CD4-positive, alpha-beta T cell (primary cell): ENCODE data around the gene QSOX1. TPM values are rescaled to one million over a fixed set of nuclear protein-coding genes. Genes with fewer than 3 reads are reported as not detected.

Source experiments
- ATAC-seq: fragments of 200-7000 bp; cut with Tn5 transposase; one replicate; pipeline ENCODE4 v1.10.0; 2022; ENCODE audit warnings: mild to moderate bottlenecking; ENCODE audit not compliant: poor library complexity
- CTCF ChIA-PET: fragments of 350-600 bp; sonication (Branson Sonifier 250); formaldehyde crosslinking; loops from one replicate; lab custom pipeline; 2021; ENCODE audit warnings: antibody characterized with exemption, inconsistent platforms; lab: Charles Lee
- POLR2A ChIA-PET: fragments of 350-600 bp; sonication (Branson Sonifier 250); formaldehyde crosslinking; loops from one replicate; lab custom pipeline; 2021; ENCODE audit warnings: antibody characterized with exemption, inconsistent platforms; lab: Charles Lee
- DNase-seq, 14 experiments: peaks; one replicate each; pipeline ENCODE4 v3.0.0-alpha.2; 2013 to 2020; ENCODE audit warnings: mixed read lengths in 2 of 14
- H3K27ac ChIP-seq, 2 donors: one replicate each; pipeline versions ENCODE4 v1.5.1 to v1.7.0; 2013; ENCODE audit warnings: low read length in 2 of 2, low read depth in 1 of 2, mild to moderate bottlenecking in 1 of 2
- H3K27me3 ChIP-seq, 2 experiments: 1 replicate in 1 of 2; 2 replicates in 1 of 2; pipeline versions ENCODE4 v1.6.1 to v1.7.0; 2013; ENCODE audit warnings: low read length in 2 of 2, control low read depth in 1 of 2, mild to moderate bottlenecking in 1 of 2, moderate library complexity in 1 of 2; ENCODE audit not compliant: insufficient read depth in 2 of 2, control insufficient read depth in 1 of 2
- H3K36me3 ChIP-seq: one replicate; pipeline ENCODE4 v1.6.1; 2013; ENCODE audit warnings: low read length, control low read depth; ENCODE audit not compliant: insufficient read depth
- H3K4me1 ChIP-seq: one replicate; pipeline ENCODE4 v1.6.1; 2013; ENCODE audit warnings: low read length, control low read depth; ENCODE audit not compliant: insufficient read depth
- H3K4me3 ChIP-seq: one replicate; pipeline ENCODE4 v1.5.1; 2013; ENCODE audit warnings: mild to moderate bottlenecking, low read length, moderate library complexity
- H3K9me3 ChIP-seq, 2 experiments: 1 replicate in 1 of 2; 2 replicates in 1 of 2; pipeline versions ENCODE4 v1.6.1 to v1.7.0; 2013; ENCODE audit warnings: low read length in 2 of 2, mild to moderate bottlenecking in 2 of 2, control low read depth in 1 of 2, moderate library complexity in 1 of 2; ENCODE audit not compliant: control insufficient read depth in 1 of 2, insufficient read depth in 1 of 2
- H3K27ac Mint-ChIP-seq: one replicate; pipeline ENCODE4 v1.8.0; 2020; ENCODE audit warnings: mixed read lengths
- H3K27me3 Mint-ChIP-seq: one replicate; pipeline ENCODE4 v1.8.0; 2021; ENCODE audit warnings: mixed read lengths
- H3K36me3 Mint-ChIP-seq: one replicate; pipeline ENCODE4 v1.8.0; 2021; ENCODE audit warnings: low read depth, mixed read lengths
- H3K4me1 Mint-ChIP-seq: one replicate; pipeline ENCODE4 v1.8.0; 2021; ENCODE audit warnings: low read depth, mixed read lengths
- H3K4me3 Mint-ChIP-seq: one replicate; pipeline ENCODE4 v1.8.0; 2020; ENCODE audit warnings: mild to moderate bottlenecking, mixed read lengths
- H3K9me3 Mint-ChIP-seq: one replicate; pipeline ENCODE4 v1.8.0; 2020; ENCODE audit warnings: mixed read lengths
- intact Hi-C, 2 experiments: fragments of 100-400 bp; cut with DNase I in 1 of 2; cut with micrococcal nuclease in 1 of 2; formaldehyde crosslinking; loops; one replicate each; pipeline versions ENCODE4 v1.15.1 to v1.9.0; 2023 to 2025; cut with DNase I, micrococcal nuclease
- total RNA-seq, 174 experiments: library from RNA in 2 of 174; stranded (reverse) in 2 of 174; gene quantifications; one replicate each; pipeline ENCODE4 v1.2.3 and lab custom pipeline; 2021 to 2026
- TF ChIP-seq, protein P1 (sequence below): fragments of 200-600 bp; IDR thresholded peaks from one replicate; pipeline ENCODE4 v1.8.0; 2022; ENCODE audit warnings: antibody characterized with exemption, mild to moderate bottlenecking

Gene QSOX1
- total RNA-seq, 2 experiments from 2014 or later: 13.7 to 14.3 TPM

- CTCF ChIA-PET: interaction anchor here (0.5 kb wide), 1 partner anchor 9 kb away, joined by 3 read pairs; no protein-coding TSS in a partner anchor
- POLR2A ChIA-PET: no interaction called here
Observed at GRCh38 chr1:180152588-180152987, 2.1 kb upstream of the QSOX1 start.

DNA sequence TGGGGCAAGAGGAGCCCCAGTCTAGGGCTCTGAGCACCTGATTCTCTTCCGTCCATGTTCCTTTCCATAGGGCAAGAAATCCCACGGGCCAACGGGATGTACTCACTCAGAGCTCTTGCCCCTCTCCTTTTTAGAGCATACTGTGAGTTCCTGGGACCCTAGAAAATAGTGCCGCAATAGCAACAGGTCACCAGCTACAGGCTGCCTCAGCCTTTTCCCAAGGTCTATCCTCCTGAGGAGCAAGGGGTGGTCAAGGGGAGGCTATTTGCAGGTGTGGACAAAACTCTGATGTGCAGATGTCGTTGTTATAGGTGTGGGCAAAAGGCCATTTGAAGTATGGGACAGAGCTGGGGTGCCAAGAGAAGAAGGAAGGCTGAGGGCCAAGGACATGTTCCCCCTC, 1.6 kb upstream of the QSOX1 start:
- CTCF ChIA-PET: interaction anchor here (0.5 kb wide), 1 partner anchor 10 kb away, joined by 3 read pairs; no protein-coding TSS in a partner anchor
- intact Hi-C loops: loop anchor here (2.0 to 10.0 kb wide), 9 partner anchors 196 to 1882 kb away; partner anchors contain the start of genes AXDND1 (in 1 of the 2), FAM20B (in 1 of the 2), SOAT1 (in 1 of the 2) and STX6 (in 1 of the 2)
- POLR2A ChIA-PET: interaction anchor here (2.1 to 2.5 kb wide), 2 partner anchors 270 to 350 kb away, joined by 7 to 23 read pairs; partner anchors contain the start of genes ACBD6 and TOR1AIP1

More at GRCh38 chr1:180152588-180152987, 2.1 kb upstream of the QSOX1 start:
- no peaks in the 10 kb centered on the region for H3K9me3 Mint-ChIP-seq
- no peak for ATAC-seq
- H3K36me3 Mint-ChIP-seq: peaks cover 8% of the 10 kb centered on the region
- peaks cover 21% of the 10 kb centered on the region for H3K4me1 Mint-ChIP-seq
- Histone ChIP-seq H3K9me3 (no peaks in the 10 kb centered on the region), H3K4me1 (peaks cover 24% of the 10 kb centered on the region), H3K27ac (no peak overlapping the region), H3K36me3 (no peaks in the 10 kb centered on the region), H3K27me3 (no peaks in the 10 kb centered on the region), H3K4me3 (no peak overlapping the region)
- no peaks in the 10 kb centered on the region for H3K27me3 Mint-ChIP-seq
- no peak for DNase-seq
- H3K27ac Mint-ChIP-seq: no peak overlapping the region
- intact Hi-C loops: loop anchor here (2.0 to 10.0 kb wide), 9 partner anchors 196 to 1882 kb away; partner anchors contain the start of genes AXDND1 (in 1 of the 2), FAM20B (in 1 of the 2), SOAT1 (in 1 of the 2) and STX6 (in 1 of the 2)
- TF ChIP-seq, protein P1, sequence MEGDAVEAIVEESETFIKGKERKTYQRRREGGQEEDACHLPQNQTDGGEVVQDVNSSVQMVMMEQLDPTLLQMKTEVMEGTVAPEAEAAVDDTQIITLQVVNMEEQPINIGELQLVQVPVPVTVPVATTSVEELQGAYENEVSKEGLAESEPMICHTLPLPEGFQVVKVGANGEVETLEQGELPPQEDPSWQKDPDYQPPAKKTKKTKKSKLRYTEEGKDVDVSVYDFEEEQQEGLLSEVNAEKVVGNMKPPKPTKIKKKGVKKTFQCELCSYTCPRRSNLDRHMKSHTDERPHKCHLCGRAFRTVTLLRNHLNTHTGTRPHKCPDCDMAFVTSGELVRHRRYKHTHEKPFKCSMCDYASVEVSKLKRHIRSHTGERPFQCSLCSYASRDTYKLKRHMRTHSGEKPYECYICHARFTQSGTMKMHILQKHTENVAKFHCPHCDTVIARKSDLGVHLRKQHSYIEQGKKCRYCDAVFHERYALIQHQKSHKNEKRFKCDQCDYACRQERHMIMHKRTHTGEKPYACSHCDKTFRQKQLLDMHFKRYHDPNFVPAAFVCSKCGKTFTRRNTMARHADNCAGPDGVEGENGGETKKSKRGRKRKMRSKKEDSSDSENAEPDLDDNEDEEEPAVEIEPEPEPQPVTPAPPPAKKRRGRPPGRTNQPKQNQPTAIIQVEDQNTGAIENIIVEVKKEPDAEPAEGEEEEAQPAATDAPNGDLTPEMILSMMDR: no peak
- H3K4me3 Mint-ChIP-seq: peak overlapping the region; percentile 46

GRCh38 chr1:180154003-180154324, 705 bp upstream of the QSOX1 start:
- peaks cover 27% of the 10 kb centered on the region for H3K4me1 ChIP-seq
- intact Hi-C loops: loop anchor here (10.0 kb wide), 8 partner anchors 269 to 1881 kb away; partner anchors contain the start of genes AXDND1 (in 1 of the 2), FAM20B (in 1 of the 2), SOAT1 (in 1 of the 2) and STX6 (in 1 of the 2)
- H3K27ac Mint-ChIP-seq: peak overlapping the region; percentile 10
- ChIA-PET CTCF (interaction anchor here (0.6 kb wide), 1 partner anchor 339 kb away, joined by 3 read pairs; no protein-coding TSS in a partner anchor), POLR2A (interaction anchor here (0.8 to 2.5 kb wide), 5 partner anchors 9 to 349 kb away, joined by 4 to 23 read pairs (median 7); partner anchors contain the start of genes ACBD6, CEP350 and TOR1AIP1)
- DNase-seq (peak in 1 of 14 experiments; percentile 35), ATAC-seq (no peak)
- H3K4me3 ChIP-seq: peak overlapping the region; percentile 90
- H3K9me3 Mint-ChIP-seq: no peaks in the 10 kb centered on the region
- H3K36me3 Mint-ChIP-seq: peaks cover 8% of the 10 kb centered on the region
- peak overlapping the region in 1 of 2 donors; percentile 19 for H3K27ac ChIP-seq
- H3K4me1 Mint-ChIP-seq: peaks cover 28% of the 10 kb centered on the region
- TF ChIP-seq, protein P1: no peak
- no peaks in the 10 kb centered on the region for H3K27me3 ChIP-seq
- peak overlapping the region; percentile 86 for H3K4me3 Mint-ChIP-seq
- H3K27me3 Mint-ChIP-seq: no peaks in the 10 kb centered on the region
- H3K9me3 ChIP-seq: no peaks in the 10 kb centered on the region
- no peaks in the 10 kb centered on the region for H3K36me3 ChIP-seq

More for the DNA sequence above, 1.6 kb upstream of the QSOX1 start:
- no peaks in the 10 kb centered on the region for H3K9me3 ChIP-seq
- peaks cover 8% of the 10 kb centered on the region for H3K36me3 Mint-ChIP-seq
- no peak overlapping the region for H3K4me3 ChIP-seq
- ATAC-seq (no peak), DNase-seq (no peak)
- peaks cover 24% of the 10 kb centered on the region for H3K4me1 ChIP-seq
- H3K27ac Mint-ChIP-seq: no peak overlapping the region
- peak overlapping the region; percentile 46 for H3K4me3 Mint-ChIP-seq
- H3K27me3 ChIP-seq: no peaks in the 10 kb centered on the region
- no peaks in the 10 kb centered on the region for H3K9me3 Mint-ChIP-seq
- no peak overlapping the region for H3K27ac ChIP-seq
- peaks cover 24% of the 10 kb centered on the region for H3K4me1 Mint-ChIP-seq
- no peaks in the 10 kb centered on the region for H3K27me3 Mint-ChIP-seq
- TF ChIP-seq, protein P1: no peak
- H3K36me3 ChIP-seq: no peaks in the 10 kb centered on the region
